Measurements from ENCODE around the gene AKR7A3. TPM values are rescaled to one million over a fixed set of nuclear protein-coding genes. Genes with fewer than 3 reads are reported as not detected.

Gene AKR7A3
- total RNA-seq, 2 experiments from 2014 or later = 0.39 to 0.60 TPM

DNA sequence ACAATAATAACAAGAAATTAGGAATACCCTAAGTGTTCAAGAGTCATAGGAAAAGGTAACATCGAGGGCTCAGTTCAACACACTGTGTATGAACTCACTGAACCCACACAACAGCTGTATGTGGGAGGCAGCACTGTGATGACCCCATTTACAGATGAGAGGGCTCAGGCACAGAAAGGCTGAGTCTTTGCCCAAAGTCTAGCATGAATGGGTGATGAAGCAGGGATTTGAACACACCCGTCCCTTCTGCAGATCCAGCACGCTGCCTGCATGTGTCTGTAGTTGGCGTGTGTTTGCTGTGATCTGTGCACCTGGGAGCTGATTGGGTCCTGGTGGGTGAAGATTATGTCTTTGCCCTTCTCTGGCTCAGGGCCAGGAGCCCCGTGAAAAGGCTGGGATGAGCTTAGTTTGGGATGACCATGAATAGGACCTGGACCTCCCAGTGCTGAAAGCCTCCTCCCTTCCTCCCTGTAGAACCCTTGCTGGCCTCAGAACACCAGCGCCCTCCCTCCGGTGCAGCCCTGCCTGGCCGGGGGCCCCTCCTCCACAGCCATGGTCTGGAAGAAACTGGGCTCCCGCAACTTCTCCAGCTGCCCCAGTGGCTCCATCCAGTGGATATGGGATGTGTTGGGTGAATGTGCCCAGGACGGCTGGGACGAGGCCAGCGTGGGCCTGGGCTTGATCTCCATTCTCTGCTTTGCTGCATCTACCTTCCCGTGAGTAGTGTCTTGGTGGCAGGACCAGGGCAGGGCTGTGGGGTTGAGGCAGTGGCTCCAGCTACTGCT is 28.7 kb upstream of the AKR7A3 start:
- no peaks in the 10 kb centered on the region for H3K27me3 Mint-ChIP-seq

DNA sequence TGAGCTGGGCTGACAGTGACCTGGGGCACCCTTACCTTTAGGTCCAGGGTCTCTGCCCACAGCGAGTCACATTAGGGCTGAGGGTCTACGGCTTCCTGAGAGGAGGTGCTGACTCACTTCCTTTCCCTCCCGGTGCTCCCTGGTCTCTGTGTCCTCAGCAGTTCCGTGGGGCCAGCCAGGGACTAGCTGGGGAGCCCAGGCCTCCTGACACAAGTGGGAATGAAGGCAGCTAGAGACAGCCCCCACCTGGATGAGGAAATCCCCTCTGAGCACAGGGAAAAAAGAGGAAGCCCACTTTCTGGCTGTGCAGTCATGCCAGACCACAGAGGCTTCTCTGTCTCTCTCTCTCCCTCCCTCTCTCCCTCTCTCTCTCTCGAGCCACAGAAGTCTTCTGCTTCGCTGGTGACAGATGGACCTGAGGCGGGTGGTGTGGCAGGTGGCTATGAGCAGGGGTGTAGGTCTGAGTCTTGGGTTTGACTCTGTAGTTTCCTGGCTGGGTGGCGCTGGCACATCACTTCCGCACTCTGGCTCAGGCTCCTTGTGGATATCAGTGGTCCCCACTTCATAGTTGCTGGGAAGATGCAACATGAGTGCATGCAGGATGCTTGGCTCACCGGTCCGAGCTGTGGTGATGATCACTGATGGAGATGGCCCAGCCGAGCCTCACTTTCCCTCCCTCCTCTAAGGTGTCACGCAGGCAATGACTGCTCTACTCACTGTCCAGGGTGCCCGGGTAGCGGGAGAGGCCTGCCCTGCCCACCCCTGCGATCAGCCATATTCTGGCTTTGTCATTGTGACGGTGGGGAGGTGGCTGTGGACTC is 27.0 kb upstream of the AKR7A3 start:
- Mint-ChIP-seq H3K4me3 (no peak overlapping the region), H3K4me1 (peaks cover 21% of the 10 kb centered on the region), H3K9me3 (ENCODE audit: low read depth) (no peaks in the 10 kb centered on the region), H3K27ac (peak overlapping the region; percentile 14), H3K36me3 (ENCODE audit: low read depth) (peaks cover 3% of the 10 kb centered on the region), H3K27me3 (no peaks in the 10 kb centered on the region)
- ATAC-seq (no peak), DNase-seq (no peak)
- intact Hi-C loops (cut with DNase I, micrococcal nuclease) = loop anchor here (10.0 kb wide), 1 partner anchor 339 kb away; no protein-coding TSS in a partner anchor
- ChIA-PET CTCF (interaction anchor here (0.6 kb wide), 1 partner anchor 1402 kb away, joined by 3 read pairs; the partner anchor contains the start of gene KIF17), POLR2A (no interaction called here)

More for the DNA sequence above, 28.7 kb upstream of the AKR7A3 start:
- no peaks in the 10 kb centered on the region for H3K9me3 Mint-ChIP-seq (ENCODE audit: low read depth)
- CTCF ChIA-PET = no interaction called here
- peaks cover 17% of the 10 kb centered on the region for H3K4me1 Mint-ChIP-seq
- intact Hi-C loops (cut with DNase I, micrococcal nuclease) = loop anchor here (10.0 kb wide), 1 partner anchor 337 kb away; no protein-coding TSS in a partner anchor
- DNase-seq (no peak), ATAC-seq (no peak)
- POLR2A ChIA-PET = interaction anchor here (0.8 kb wide), 1 partner anchor 13 kb away, joined by 3 read pairs; no protein-coding TSS in a partner anchor
- no peak overlapping the region for H3K27ac Mint-ChIP-seq
- H3K4me3 Mint-ChIP-seq = no peak overlapping the region
- peaks cover 3% of the 10 kb centered on the region for H3K36me3 Mint-ChIP-seq (ENCODE audit: low read depth)

DNA sequence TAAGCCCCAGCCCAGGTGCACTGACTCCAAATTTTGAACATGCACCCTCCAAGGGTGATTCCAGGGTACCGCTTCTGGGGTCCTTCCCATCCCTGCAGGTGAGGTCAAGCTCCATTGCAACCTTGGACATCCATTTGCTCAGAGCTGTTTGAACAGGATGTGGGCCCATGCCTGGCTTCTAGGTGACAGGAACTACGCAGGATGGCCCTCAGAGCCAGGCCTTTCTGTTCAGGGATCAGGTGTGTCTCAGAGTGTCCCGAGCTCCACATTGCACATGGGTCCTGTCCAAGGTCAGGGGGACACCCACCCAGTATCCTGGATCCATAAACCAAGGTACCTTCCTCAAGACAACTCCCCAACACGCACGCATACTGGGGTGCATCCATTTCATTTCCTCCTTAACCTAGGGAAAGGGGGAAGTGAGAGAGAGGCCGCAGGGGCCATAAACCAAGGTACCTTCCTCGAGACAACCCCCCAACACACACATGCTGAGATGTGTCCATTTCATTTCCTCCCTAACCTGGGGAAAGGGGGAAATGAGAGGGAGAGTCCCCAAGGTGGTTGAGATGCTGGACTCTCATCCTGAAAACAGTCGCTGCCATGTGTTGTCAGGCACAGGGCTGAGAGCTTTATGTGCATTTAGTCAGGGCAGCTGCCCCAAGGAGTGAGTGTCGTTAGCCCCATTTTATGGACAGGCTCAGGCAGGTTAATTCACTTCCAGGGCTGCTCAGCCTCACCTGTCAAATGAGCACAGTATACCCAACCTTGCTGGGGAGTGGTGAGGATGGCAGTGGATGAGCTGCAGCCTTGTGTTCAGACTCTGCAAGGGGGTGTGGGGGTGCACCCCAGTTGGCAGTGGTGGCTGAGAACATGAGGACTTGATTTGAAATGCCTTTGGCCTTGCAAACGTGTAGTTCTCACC is 25.7 kb upstream of the AKR7A3 start:
- Mint-ChIP-seq H3K27me3 (no peaks in the 10 kb centered on the region), H3K4me1 (peaks cover 23% of the 10 kb centered on the region), H3K36me3 (ENCODE audit: low read depth) (peaks cover 2% of the 10 kb centered on the region), H3K4me3 (no peak overlapping the region), H3K9me3 (ENCODE audit: low read depth) (no peaks in the 10 kb centered on the region), H3K27ac (no peak overlapping the region)
- ChIA-PET CTCF (no interaction called here), POLR2A (no interaction called here)
- DNase-seq (no peak), ATAC-seq (no peak)
- intact Hi-C loops (cut with DNase I, micrococcal nuclease) = loop anchor here (2.0 to 10.0 kb wide), 3 partner anchors 27 to 357 kb away; partner anchors contain the start of gene IFFO2 (in 1 of the 2)

DNA sequence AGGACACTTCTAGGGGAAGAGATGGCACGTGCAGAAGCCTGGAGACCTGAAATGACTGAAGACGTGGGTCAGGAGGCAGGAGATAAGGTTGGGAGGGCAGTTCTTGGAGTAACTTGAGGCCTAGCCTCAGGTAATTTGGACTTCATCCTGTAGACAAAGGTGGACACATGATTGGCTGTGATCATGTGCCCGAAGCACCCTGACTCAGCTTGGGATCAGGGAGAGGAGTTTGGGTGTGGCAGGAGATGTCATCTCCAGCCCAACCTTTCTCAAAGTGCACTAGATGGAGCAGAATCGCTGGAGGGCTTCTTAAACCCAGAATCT is 25.0 kb upstream of the AKR7A3 start:
- H3K9me3 Mint-ChIP-seq (ENCODE audit: low read depth) = no peaks in the 10 kb centered on the region

DNA sequence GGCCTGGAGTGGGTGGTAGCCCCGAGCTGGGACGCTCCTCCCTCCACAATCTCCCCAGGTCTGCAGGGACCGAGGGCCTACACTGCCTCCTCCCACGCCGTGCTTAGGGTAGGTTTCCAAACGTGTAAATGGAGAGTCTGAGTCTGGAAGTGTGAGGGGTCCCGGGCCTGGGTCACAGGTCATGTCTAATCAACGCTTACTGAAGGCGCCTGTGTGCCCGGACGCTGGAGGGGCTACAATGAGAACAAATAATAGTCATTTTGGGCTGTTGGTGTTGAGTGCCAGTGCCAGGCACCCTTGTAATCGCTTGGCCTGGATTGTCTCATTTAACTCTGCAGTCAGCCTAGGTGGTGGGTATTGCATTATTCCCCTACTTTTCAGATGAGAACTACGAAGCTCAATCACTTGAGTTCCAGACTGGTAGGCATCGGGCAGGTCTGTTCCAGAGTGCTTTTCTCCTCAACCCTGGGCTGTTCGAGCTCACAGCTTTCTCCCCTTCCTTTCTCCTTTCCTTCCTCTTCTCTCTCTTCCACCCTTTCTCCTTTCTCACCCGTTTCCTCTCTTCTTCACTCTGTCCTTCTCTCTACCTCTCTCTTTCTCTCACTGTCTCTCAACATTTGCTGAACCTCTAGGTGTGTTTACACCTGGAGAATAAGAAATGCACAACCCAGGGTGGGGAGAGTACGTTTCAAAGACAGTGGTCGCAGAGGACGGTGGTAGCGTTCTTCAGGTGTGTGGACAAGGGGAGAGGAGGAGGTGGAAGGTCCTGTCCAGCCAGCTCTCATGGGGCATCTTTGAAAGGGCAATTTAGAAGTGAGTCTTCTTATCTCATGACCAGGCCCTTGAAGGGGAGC is 24.4 kb upstream of the AKR7A3 start:
- peaks cover 4% of the 10 kb centered on the region for H3K36me3 Mint-ChIP-seq (ENCODE audit: low read depth)
- peak overlapping the region; percentile 78 for H3K4me3 Mint-ChIP-seq
- no peaks in the 10 kb centered on the region for H3K9me3 Mint-ChIP-seq (ENCODE audit: low read depth)
- DNase-seq (no peak), ATAC-seq (no peak)
- CTCF ChIA-PET = no interaction called here
- peaks cover 23% of the 10 kb centered on the region for H3K4me1 Mint-ChIP-seq
- intact Hi-C loops (cut with DNase I, micrococcal nuclease) = loop anchor here (1.0 to 10.0 kb wide), 9 partner anchors 25 to 411 kb away; partner anchors contain the start of genes EMC1 (in 2 of the 2), MRTO4 (in 2 of the 2), AKR7A3 (in 1 of the 2) and ALDH4A1 (in 1 of the 2)
- H3K27ac Mint-ChIP-seq = peak overlapping the region; percentile 61
- H3K27me3 Mint-ChIP-seq = no peaks in the 10 kb centered on the region
- POLR2A ChIA-PET = interaction anchor here (0.6 kb wide), 1 partner anchor 58 kb away, joined by 4 read pairs; no protein-coding TSS in a partner anchor

More for the DNA sequence above, 25.0 kb upstream of the AKR7A3 start:
- H3K36me3 Mint-ChIP-seq (ENCODE audit: low read depth) = peaks cover 1% of the 10 kb centered on the region
- peaks cover 23% of the 10 kb centered on the region for H3K4me1 Mint-ChIP-seq
- POLR2A ChIA-PET = interaction anchor here (0.6 kb wide), 1 partner anchor 59 kb away, joined by 4 read pairs; no protein-coding TSS in a partner anchor
- peak overlapping the region; percentile 78 for H3K4me3 Mint-ChIP-seq
- H3K27ac Mint-ChIP-seq = no peak overlapping the region
- DNase-seq (no peak), ATAC-seq (no peak)
- intact Hi-C loops (cut with DNase I, micrococcal nuclease) = loop anchor here (2.0 to 10.0 kb wide), 3 partner anchors 27 to 356 kb away; partner anchors contain the start of gene IFFO2 (in 1 of the 2)
- no peaks in the 10 kb centered on the region for H3K27me3 Mint-ChIP-seq
- CTCF ChIA-PET = no interaction called here

DNA sequence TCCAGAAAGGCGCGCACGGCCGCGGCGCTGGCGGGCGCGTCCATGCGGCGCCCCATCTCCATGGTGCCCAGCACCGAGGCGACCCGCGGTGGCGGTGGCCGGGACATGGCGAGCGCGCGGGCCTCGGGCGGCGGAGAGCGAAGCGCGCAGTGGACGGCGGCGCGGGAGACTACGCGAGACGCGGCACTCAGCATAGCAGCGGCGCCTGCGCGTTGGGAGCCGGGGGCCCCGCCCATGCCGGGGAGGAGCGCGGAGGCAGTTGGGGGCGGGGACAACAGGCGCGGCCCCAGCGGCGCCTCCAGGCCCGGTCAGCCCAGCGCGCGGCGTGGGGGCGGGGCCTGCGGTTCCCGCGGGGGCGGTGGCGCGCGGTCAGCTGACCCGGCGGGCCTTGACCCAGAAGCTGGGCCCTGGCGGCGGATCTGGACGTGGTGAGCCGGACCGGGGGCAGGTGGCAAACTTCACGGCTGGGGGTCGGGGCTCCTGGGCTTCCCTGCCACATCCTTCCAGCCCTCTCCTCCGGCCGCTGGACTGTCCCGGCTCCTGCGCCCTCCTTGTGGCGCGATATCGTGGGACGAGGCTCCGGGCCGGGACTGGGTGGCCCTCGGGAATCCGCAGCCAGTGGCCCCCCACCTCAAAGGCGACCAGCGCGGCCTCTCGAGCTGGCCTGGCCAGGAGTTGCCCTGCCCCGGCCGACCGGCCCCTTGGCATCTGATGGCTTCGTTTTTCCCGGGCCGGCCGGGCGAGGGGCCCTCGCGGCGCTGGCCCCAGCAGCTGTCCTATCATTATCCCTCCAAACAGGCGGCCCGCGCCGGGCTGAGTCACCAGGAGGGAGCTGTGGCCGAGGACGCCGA is 23.6 kb upstream of the AKR7A3 start, which contains the start of the genes AKR7A2 and SLC66A1:
Gene AKR7A2, minus strand, starts transcription at position 214 of the 851 bp plus-strand sequence. Its CDS starts 20 bp downstream, at position 194.
Gene SLC66A1, plus strand, starts transcription at position 396 of the 851 bp plus-strand sequence. CDS start 5,352 bp downstream, outside the sequence.
- peak within 1 kb of the TSS; percentile 78 for H3K4me3 Mint-ChIP-seq
- H3K4me1 Mint-ChIP-seq = peaks cover 23% of the 10 kb centered on the region
- peaks cover 9% of the 10 kb centered on the region for H3K36me3 Mint-ChIP-seq (ENCODE audit: low read depth)
- POLR2A ChIA-PET = no interaction called here
- intact Hi-C loops (cut with DNase I, micrococcal nuclease) = loop anchor here (1.0 to 10.0 kb wide), 9 partner anchors 24 to 410 kb away; partner anchors contain the start of genes EMC1 (in 2 of the 2), MRTO4 (in 2 of the 2), AKR7A3 (in 1 of the 2) and ALDH4A1 (in 1 of the 2)
- CTCF ChIA-PET = no interaction called here
- peak; percentile 97 for ATAC-seq
- H3K9me3 Mint-ChIP-seq (ENCODE audit: low read depth) = no peaks in the 10 kb centered on the region
- no peaks in the 10 kb centered on the region for H3K27me3 Mint-ChIP-seq
- peak within 1 kb of the TSS; percentile 61 for H3K27ac Mint-ChIP-seq
- DNase-seq = peak; percentile 95

DNA sequence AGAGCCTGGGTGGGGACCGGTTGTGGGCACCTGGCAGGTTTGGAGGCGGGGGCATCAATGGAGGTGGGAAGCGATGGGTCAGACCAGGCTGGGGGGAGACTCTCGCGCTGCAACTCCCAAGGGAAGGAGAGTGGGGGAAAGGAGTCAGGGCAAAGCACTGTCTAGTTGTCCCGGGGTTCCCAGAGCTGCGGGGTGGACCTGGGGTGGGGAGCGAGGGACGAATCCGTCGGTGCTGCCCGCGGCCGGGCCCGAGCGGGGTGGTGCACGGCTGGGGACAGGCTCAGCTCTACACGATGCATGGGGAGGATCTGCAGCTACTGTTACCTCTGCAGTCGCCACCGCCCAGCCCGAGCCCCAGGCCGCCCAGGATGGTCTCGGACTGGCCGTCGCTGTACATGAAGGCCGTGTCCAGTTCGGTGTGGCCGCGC is 22.9 kb upstream of the AKR7A3 start:
- Mint-ChIP-seq H3K4me3 (peak overlapping the region; percentile 78), H3K36me3 (ENCODE audit: low read depth) (peaks cover 15% of the 10 kb centered on the region), H3K4me1 (peaks cover 23% of the 10 kb centered on the region), H3K27ac (peak overlapping the region; percentile 10), H3K27me3 (no peaks in the 10 kb centered on the region), H3K9me3 (ENCODE audit: low read depth) (no peaks in the 10 kb centered on the region)
- ATAC-seq (peak; percentile 28), DNase-seq (peak; percentile 35)
- POLR2A ChIA-PET = interaction anchor here (0.6 kb wide), 1 partner anchor 172 kb away, joined by 3 read pairs; no protein-coding TSS in a partner anchor
- CTCF ChIA-PET = interaction anchor here (0.6 kb wide), 1 partner anchor 341 kb away, joined by 3 read pairs; no protein-coding TSS in a partner anchor
- intact Hi-C loops (cut with DNase I, micrococcal nuclease) = loop anchor here (5.0 to 10.0 kb wide), 2 partner anchors 343 to 354 kb away; partner anchors contain the start of gene IFFO2 (in 1 of the 2)

DNA sequence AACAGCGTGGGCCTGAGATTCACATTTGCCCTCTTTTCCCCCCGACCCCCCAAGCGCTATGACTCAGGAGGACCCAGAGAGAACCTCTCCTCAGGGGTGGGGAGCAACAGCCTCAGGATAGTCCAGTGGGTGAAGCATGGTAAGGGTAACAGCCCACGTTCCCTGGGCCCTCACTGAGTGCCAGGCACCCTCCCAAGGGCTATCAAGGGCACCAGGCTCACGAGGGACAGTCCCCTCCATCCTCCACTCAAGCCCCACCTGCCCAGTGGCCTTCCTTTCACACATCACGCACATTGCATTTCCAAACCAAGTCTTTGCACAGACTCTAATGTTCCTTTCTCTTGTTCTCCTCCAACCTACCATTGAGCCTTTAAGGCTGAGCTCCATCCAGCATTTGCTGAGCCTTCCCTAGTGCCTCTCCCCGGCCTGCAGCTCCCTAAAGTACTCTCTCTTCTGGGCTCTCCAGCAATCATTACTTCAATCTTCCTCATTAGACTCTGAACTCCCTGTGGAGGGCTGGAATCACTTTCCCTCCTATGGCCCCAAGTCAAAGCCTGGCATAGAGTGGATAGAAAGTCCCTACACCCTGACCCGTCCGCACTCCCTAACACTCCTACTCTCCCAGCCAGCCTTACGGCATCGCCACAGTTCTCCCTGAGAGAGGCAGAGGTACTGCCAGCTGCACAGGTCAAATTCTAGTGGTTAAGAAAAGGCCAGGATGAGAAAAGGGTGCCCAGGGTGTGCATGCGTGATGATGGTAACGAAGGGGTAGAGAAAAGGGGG is 22.3 kb upstream of the AKR7A3 start:
- POLR2A ChIA-PET = interaction anchor here (0.6 kb wide), 1 partner anchor 173 kb away, joined by 3 read pairs; no protein-coding TSS in a partner anchor
- H3K36me3 Mint-ChIP-seq (ENCODE audit: low read depth) = peaks cover 16% of the 10 kb centered on the region
- no peaks in the 10 kb centered on the region for H3K27me3 Mint-ChIP-seq
- peaks cover 20% of the 10 kb centered on the region for H3K4me1 Mint-ChIP-seq
- intact Hi-C loops (cut with DNase I, micrococcal nuclease) = loop anchor here (5.0 to 10.0 kb wide), 2 partner anchors 344 to 354 kb away; partner anchors contain the start of gene IFFO2 (in 1 of the 2)
- ATAC-seq (no peak), DNase-seq (no peak)
- peak overlapping the region; percentile 18 for H3K27ac Mint-ChIP-seq
- peak overlapping the region; percentile 78 for H3K4me3 Mint-ChIP-seq
- H3K9me3 Mint-ChIP-seq (ENCODE audit: low read depth) = no peaks in the 10 kb centered on the region
- CTCF ChIA-PET = interaction anchor here (0.6 kb wide), 1 partner anchor 342 kb away, joined by 3 read pairs; no protein-coding TSS in a partner anchor

Measured in activated CD4-positive, alpha-beta T cell treated with anti-CD3 and anti-CD28 coated beads for 36 hours (primary cell).